ENCODE data around the gene SERPINA4.

SERPINA4 gene

GRCh38 chr14:94615823-94616570, 54.8 kb downstream of the SERPINA4 start:
- no peak for DNase-seq (ENCODE audit: low spot score)

GRCh38 chr14:94617366-94617941, 56.2 kb downstream of the SERPINA4 start:
- no peak for DNase-seq (ENCODE audit: low spot score)

GRCh38 chr14:94617988-94618822, 57.0 kb downstream of the SERPINA4 start:
- DNase-seq (ENCODE audit: low spot score): no peak

GRCh38 chr14:94619297-94619696, 58.1 kb downstream of the SERPINA4 start:
- DNase-seq (ENCODE audit: low spot score): no peak

Data from germinal center (tissue), 1 donor.